HT-29 (cell line): ENCODE results near the gene CCDC86. TPM values are rescaled to one million over a fixed set of nuclear protein-coding genes. Genes with fewer than 3 reads are reported as not detected.

Source experiments
- DNase-seq: peaks from one replicate; pipeline ENCODE4 v3.0.0-alpha.2; 2015; ENCODE audit warnings: low spot score
- total RNA-seq: library from RNA; depleted of rRNA; stranded (reverse); fragments of >200 nt; shearing (Covaris generic); gene quantifications from 2 replicates; pipeline ENCODE4 v1.2.3, GENCODE V29; 2014

CCDC86 gene
- total RNA-seq, 1 experiment from 2014 or later: 60.6 TPM

DNA sequence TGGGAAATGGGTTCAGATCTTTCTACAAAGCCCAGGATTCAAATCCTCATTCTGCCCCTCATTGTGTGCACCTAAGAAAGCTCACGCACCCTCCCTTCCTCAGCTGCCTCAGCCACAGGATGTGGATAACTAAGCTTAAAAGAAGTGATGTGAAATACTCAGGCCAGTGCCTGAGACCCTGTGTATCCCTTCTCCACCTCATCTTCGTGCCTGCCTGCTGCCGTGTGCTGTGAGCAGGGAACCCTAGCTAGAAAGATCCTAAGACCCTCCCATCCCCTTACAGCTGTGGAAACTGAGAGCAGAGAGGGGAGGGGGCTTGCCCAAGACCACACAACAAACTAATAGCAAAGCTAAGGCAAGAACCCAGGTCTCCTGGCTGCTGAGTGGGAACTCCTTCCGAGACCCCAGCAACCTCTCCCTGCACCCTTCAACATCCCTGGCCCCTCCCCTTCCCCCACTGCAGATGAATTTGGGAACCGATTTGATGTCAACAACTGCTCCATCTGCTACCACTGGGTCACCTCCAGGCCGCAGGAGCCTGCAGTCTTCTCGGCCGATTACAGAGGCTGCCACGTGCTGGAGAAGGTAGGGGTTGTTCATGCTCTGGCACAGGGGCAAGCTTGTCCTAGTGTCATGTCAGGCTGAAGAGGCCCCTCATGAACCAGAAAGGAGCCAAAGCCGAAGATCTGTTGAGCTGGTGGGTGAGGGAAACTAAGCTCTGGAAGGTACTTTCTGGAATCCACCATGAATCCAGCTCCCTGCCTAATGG lies 27.0 kb downstream of the CCDC86 start:
- DNase-seq: no peak

DNA sequence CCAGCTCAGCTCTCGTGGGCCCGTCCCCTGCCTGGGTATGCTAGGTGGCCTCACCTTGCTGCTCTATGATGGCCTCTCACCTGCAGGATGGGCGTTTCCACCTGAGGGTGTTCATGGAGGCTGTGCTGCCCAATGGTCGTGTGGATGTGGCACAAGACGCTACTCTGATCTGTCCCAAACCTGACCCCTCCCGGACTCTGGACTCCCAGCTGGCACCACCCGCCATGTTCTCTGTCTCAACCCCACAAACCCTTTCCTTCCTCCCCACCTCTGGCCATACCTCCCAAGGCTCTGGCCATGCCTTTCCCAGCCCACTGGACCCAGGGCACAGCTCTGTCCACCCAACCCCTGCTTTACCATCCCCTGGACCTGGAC lies 27.5 kb downstream of the CCDC86 start:
- DNase-seq: no peak

DNA sequence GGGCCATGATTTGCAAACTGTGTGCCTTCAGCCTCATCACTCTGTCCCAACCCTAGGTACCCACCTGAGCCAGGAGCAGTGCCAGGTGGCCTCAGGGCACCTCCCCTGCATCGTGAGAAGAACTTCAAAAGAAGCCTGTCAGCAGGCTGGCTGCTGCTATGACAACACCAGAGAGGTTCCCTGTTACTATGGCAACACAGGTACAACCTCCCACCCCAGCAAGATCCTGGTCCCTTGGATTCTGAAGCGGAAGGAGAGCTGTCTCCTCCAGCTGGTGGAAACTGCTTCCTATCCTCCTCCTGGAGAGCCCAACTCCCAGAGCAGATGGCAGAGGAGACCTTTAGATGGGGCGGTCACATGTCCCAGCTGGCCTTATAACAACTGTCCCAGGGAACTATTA lies 28.4 kb downstream of the CCDC86 start:
- DNase-seq: no peak

DNA sequence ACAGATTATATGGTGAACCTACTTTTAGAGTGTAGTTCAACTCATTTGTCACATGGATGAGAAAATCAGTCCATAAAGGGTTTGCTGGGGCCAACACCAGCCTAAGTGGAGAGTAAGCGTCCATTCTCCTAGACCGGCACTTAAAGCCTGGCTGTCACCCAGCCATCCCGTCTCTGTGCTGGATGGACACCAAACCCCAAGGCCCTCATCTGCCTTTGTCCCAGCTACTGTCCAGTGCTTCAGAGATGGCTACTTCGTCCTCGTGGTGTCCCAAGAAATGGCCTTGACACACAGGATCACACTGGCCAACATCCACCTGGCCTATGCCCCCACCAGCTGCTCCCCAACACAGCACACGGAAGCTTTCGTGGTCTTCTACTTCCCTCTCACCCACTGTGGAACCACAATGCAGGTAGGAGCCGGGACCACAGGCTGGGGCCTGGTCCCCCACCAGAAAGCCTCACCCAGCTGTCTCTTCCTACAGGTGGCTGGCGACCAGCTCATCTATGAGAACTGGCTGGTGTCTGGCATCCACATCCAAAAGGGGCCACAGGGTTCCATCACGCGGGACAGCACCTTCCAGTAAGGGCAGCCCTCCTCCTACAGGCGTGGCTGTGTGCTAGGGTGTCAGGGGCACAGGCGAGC lies 28.9 kb downstream of the CCDC86 start:
- no peak for DNase-seq

DNA sequence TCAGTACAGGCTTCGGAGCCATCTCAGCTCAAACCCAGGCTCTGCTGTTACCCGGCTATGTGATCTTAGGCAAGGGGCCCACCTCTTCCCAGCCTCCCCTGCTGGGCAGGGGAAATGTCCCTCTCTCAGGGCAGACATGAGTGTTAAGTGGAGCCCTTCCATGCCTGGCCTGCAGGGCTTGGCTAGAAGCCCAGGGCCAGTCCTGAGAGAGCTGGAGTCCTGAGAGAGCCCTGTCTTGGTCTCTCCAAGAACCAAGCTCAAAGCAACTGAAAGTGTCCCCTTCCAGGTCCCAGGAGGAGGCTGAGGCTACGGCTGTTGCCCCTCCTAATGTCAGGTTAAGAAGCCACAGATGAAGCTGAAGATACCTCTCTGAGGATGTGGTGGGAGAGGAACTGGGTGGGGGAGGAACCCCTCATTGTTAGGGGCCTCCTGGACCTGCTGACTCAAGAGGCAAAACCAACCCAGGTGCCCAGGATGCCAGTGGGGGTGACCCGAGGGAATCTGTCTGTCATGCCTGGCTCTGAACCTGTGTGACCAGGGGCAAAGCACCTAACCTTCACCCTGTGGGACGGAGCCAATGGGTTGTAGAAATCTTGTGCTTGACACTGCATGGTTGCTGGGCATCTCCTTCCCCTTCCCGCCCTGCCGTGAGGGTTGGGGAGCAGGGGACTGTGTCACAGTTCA lies 29.6 kb downstream of the CCDC86 start:
- no peak for DNase-seq

DNA sequence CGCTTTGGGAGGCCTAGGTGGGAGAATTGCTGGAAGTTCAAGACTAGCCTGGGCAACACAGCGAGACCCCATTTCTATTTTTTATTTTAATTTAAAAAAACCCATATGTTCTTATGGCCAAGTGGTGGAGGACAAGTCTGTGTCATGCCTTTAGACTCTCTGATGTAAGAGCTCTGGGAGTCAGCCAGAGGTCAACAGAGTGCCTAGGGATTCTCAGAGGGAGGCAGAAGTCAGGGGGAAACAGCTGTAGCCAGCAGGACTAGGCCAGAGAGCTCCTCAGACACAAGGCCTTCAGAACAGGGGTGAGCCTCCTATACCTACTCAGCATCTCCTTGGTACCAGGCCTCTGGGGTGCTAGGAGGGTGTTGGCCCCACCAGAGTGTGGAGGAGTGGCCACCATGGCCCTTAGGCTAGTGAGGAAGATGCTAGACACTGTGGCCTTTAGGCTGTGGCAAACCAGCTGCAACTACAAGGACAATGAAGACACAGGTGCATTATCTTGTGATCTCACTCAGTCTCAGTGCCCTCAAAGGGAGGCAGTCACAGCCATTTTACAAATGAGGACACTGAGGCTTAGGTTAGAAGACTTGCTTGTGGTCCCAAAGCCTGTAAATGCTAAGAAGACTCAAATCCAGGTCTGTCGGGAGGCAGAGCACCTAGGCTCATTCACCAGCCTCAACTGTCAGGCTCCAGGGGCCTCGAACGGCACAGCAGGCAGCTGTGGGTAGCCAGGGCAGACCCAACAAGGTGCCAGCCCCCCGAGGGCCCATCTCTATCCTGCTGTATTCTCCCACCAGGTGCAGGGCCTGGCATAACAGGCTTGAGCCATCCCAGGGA lies 30.4 kb downstream of the CCDC86 start:
- DNase-seq: no peak

DNA sequence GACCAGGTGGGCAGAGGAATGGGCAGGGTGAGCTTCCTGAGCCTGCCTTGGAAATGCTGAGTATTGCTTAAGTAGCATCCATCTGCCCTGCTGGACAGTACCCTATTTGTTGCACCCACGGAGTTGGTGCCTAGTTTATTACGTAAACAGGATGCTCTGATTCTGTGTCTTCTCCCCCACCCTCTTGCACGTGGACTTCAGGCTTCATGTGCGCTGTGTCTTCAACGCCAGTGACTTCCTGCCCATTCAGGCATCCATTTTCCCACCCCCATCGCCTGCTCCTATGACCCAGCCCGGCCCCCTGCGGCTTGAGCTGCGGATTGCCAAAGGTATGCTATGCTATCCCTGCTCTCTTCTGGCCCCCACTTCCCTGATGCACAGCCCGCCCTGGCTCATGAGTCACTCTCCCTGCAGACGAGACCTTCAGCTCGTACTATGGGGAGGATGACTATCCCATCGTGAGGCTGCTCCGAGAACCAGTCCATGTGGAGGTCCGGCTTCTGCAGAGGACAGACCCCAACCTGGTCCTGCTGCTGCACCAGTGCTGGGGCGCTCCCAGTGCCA lies 31.1 kb downstream of the CCDC86 start:
- DNase-seq: no peak

DNA sequence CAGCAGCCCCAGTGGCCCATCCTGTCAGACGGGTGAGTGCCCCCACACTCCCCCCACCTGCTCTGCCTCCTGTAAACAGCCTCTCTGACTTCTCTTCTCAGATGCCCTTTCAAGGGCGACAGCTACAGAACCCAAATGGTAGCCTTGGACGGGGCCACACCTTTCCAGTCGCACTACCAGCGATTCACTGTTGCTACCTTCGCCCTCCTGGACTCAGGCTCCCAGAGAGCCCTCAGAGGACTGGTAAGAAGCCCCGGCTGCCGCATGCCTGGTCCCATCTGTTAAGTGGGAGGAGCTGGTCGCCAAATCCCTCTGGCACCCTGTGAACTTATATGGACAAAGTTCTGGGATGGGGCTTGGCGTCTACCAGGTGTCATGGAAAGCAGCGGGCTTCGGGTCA lies 31.6 kb downstream of the CCDC86 start:
- DNase-seq: no peak

DNA sequence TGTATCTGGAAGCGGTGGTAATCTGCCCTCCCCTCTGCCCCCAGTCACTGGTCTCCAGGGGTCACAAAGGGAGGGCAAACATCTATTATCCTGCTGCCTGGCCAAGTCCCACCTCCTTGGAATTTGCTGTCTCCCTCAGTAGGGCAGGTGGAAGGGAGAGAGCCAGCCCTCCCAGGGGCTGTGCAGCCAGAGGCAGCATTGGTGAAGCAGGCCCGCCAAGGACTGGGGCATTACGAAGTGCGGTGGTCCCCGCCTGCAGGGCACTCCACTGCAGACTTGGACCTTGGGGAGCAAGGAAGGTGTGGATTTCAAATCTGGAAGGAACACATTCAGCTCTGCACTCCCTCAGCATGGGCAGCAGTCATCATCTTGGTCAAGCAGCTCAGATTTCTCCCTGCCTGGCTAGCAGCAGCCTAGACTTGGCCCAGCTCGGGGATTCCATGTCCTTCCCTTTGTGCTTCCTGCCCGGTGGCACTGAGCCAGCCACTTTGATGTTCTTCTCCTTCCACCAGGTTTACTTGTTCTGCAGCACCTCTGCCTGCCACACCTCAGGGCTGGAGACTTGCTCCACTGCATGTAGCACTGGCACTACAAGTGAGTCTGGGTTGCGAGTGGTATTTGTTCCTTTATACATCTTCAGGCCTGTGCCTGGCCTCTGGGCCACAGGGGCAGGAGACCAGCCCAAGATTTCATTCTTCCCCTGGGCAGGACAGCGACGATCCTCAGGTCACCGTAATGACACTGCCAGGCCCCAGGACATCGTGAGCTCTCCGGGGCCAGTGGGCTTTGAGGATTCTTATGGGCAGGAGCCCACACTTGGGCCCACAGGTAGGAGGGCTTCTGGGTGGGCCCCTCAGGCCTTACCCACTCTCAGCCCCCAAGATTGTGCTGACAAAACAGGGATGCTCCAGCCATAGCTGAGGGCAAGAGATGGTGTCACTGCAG lies 32.8 kb downstream of the CCDC86 start:
- no peak for DNase-seq

DNA sequence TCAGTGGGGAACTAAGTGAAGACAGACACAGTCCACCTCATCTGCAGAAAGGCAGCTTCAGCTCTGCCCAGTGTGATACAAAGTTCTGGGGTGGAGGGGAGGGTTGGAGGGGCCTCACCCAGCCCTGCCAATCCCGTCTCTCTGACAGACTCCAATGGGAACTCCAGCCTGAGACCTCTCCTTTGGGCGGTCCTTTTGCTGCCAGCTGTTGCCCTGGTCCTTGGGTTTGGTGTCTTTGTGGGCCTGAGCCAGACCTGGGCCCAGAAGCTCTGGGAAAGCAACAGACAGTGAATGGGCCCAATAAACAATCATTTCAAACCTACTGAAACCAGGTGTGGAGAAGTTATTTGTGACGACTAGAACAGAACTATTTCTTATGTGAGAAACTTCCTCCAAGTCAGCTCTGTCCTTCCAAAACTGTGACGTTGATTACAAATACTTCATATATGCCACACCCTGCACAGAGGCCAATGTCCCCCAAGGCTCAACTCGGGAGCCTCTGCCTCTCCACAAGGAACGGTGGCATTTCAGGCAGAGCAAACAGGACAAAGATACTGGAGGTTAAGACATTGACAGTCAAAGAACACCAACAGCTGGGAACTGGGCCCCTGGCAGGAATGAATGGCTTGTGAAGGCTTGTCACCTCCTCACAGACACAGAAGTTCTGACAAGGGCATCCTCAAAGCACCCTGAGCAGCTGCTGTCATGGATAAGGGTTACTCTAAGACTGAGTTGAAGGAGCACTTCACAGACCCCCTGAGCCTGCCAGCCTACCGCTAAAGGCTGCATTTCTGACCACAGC lies 33.7 kb downstream of the CCDC86 start:
- no peak for DNase-seq

DNA sequence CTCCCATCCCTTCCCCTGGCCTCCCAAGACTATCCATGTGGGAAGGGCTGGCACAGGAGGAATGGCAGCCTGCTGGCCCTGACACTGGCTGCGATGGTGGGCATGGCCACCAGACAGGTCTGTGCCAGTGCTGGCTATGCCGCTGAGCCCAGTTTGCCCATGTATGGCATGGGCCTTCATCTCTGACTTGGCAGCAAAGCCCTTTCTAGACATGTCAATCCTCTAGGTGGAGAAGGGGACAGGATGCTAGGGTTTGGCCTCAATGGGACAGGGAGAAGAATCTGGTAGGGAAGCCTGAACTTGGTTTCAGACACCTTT lies 34.2 kb downstream of the CCDC86 start:
- DNase-seq: no peak

DNA sequence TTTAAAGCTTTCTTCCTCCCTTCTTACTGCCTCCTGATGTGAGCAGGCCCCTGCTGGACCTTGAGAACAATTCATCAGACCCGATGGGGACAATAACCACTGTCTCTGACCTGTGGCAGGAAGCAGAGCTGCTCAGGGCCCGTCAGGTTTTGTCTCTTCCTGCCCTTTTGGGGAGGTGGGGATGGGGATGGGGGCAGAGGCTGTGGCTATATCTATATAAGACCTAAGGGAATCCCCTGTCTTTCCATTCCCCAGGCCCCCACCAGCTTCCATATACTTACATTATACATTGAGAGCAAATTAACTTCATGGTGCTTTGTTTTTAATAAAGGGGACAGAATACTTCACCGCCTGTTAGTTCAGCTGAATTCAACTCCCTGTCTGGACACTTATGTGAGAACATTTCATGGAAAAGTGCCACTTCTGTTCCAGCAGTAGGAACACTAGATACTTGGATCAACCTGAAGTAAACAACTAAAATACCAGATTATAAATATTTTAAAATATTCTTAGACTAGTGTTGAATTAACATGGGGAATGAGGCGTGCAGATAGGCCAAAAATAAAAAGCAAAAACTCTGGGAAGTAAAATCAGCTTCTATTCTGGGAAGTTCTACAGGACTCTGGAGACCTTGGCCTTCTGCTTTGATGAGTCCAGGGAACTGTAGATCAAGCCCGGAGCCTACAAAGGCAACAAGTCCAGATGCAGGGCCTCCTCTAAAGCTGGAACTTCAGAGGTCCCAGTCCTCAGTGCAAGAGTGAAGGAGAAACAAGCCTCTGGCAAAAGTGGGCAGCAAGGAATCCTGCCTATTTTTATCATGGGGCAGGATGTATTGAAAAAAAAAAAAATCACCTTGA lies 36.6 kb downstream of the CCDC86 start:
- DNase-seq: no peak

DNA sequence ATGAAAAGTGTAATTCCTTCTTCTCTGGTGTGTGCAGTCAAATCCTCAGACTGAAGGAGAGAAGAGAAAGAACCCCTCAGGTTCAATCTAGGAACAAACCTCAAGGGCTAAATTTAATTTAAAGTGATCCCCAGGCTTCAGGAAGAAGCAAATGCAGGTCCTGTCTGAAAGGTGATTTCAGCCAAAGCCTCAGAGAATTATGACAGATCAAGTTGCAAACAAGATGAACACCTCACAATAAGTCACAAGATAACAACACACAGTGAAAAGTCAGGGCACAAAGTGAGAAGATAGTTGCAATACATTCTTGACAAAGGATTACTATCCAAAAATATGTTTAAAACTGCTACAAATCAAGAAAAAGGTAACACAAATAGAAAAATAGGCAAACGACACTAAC lies 37.2 kb downstream of the CCDC86 start:
- no peak for DNase-seq

DNA sequence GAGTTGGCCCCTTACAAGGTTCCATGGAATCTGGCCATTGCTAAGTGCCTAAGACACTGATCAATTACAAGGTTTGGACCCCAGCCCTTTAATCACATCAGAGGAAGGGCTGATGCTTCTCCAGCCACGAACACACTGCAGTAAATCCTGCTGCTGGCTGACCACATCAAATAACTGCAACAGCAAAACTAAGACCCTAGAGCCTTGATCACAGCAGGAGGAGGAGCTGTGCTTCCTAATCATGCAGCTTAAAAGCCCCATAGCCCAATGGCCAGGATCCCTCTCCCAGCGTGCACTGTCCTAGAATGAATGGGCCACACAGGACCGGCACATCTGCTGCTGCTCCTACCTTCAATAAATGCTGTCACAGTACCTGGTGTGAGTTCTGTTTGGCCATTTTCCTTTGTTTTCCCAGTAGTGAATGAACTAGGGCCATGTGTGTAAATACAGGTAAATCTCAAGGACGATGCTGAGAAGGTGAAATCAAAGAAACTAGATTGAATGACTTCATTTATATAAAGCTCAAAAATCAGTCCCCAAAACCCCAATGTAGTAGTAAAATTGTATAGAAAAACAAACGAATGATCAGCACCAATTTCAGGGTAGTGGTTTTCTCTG lies 38.2 kb downstream of the CCDC86 start:
- no peak for DNase-seq

DNA sequence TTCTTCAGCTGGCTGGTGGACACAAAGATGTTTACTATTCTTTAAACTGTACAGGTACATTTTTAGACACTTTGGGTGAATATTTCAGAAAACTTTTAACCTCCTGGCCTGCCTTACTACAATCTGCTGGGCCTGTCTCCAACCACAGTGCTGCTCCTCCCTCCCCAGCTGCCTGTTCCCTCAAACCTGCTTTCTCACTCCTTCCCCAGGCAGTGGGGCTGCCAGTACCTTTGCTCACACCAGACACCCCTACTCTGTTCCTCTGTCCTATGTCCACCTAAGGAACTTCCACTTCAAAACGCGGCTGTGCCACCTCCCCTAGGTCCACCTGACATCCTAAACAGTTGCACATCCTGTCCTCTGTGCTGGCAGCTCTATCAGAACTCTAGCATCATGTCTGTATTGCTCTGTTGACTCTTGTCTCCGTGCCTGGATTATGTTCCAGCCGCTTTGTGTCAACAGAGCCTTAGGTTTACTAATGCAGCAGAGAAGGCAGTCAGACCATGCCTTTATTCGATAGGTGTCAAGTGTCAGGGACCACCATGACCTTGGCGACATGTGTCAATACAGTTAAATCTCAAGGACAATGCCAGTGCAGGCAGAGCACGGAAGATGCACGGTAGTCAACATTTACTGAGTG lies 38.9 kb downstream of the CCDC86 start:
- DNase-seq: no peak

DNA sequence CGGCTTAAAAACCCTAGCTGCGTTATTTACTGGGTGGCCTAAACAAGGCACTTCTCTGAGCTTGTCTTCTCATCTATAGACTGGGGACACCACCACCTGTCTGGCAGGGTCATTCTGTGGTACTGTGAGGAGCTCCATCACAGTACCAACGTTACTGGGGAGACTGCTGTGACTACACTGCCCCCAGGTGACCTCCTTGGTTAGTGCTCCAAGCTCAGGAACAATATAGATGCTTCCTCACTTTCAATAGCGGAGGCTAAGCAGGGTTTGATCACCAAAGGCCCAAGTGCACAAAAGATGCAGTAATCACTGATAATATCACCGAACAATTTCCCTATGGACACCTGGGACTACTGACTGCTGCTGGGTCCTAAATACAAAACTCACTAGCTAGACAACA lies 45.6 kb downstream of the CCDC86 start:
- DNase-seq: peak; percentile 89

DNA sequence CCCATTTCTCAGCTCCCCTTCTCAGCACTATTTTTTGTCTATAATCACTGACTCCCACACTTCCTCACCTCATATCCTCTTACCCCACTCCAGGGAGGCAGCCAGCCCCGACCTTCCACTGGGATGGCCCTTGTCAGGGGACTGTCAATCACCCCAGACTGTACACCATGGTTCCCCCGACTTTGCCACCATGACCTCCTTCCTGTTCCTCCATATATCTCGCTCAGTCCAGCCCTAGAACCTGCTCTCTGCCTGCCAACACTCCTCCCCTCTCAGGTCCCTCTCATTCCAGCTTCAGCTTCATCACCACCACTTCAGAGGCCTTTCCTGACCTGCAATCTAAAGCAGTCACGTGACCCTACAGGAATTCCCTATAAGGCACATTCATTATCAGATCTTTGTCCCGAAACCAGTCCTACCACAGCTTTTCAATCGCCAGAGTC lies 48.0 kb downstream of the CCDC86 start:
- no peak for DNase-seq

DNA sequence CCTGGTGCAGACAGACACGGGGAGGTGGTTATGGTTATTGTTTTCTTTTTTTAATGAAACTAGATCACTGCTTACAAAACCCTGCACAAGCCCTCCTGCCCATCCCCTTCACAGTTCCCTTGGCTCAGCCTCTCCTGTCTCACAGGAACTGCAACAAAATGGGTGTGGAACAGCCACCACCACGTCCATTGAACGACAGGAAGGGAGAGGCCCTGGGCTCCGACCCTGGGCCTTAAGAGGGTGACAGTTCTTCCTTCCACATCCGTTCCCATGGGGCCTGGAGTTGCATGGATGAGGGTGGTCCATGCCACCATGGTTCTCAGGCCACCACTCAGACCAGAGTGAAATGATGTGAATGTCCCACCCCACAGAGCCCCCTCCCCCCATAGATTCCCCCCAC lies 48.8 kb downstream of the CCDC86 start:
- DNase-seq: no peak
